Activated CD4-positive, alpha-beta memory T cell treated with anti-CD3 and anti-CD28 coated beads for 36 hours (primary cell): ENCODE data around the gene PRDX3. TPM values are rescaled to one million over a fixed set of nuclear protein-coding genes. Genes with fewer than 3 reads are reported as not detected.
"Not testable (repeated sequence)": the region's sequence is repeated elsewhere in the genome, so short reads cannot be mapped to it uniquely, and the experiment has no call there.

Source experiments
- CTCF ChIA-PET: fragments of 350-600 bp; sonication (Branson Sonifier 250); formaldehyde crosslinking; loops from one replicate; lab custom pipeline; 2021; ENCODE audit warnings: antibody characterized with exemption, inconsistent platforms; lab: Charles Lee
- POLR2A ChIA-PET: fragments of 350-600 bp; sonication (Branson Sonifier 250); formaldehyde crosslinking; loops from one replicate; lab custom pipeline; 2021; ENCODE audit warnings: antibody characterized with exemption; lab: Charles Lee
- DNase-seq: peaks from one replicate; pipeline ENCODE4 v3.0.0-alpha.2; 2020
- H3K27ac Mint-ChIP-seq: one replicate; pipeline ENCODE4 v1.8.0; 2021; ENCODE audit warnings: mixed read lengths
- H3K27me3 Mint-ChIP-seq: one replicate; pipeline ENCODE4 v1.8.0; 2021; ENCODE audit warnings: mixed read lengths
- H3K36me3 Mint-ChIP-seq: one replicate; pipeline ENCODE4 v1.8.0; 2021; ENCODE audit warnings: mixed read lengths
- H3K4me1 Mint-ChIP-seq: one replicate; pipeline ENCODE4 v1.8.0; 2021; ENCODE audit warnings: low read depth, mixed read lengths
- H3K4me3 Mint-ChIP-seq: one replicate; pipeline ENCODE4 v1.8.0; 2021; ENCODE audit warnings: mild to moderate bottlenecking, mixed read lengths
- H3K9me3 Mint-ChIP-seq: one replicate; pipeline ENCODE4 v1.8.0; 2021; ENCODE audit warnings: mixed read lengths
- intact Hi-C: fragments of 100-400 bp; cut with micrococcal nuclease; formaldehyde crosslinking; loops from one replicate; pipeline ENCODE4 v1.15.1; 2023
- total RNA-seq, 2 experiments: library from RNA; stranded (reverse); gene quantifications; one replicate each; pipeline ENCODE4 v1.2.3, GENCODE V29; 2021

PRDX3 gene
- total RNA-seq, 2 experiments from 2014 or later: 173 to 182 TPM

- Mint-ChIP-seq H3K4me1 (peaks cover 36% of the 10 kb centered on the region), H3K9me3 (no peaks in the 10 kb centered on the region), H3K4me3 (no peak overlapping the region), H3K27ac (no peak overlapping the region), H3K27me3 (no peaks in the 10 kb centered on the region), H3K36me3 (peaks cover 21% of the 10 kb centered on the region)
- POLR2A ChIA-PET: no interaction called here
- no peak for DNase-seq
- intact Hi-C loops: no loop called here
- CTCF ChIA-PET: interaction anchor here (0.9 to 1.4 kb wide), 3 partner anchors 9 to 48 kb away, joined by 3 to 6 read pairs (median 5); partner anchors contain the start of gene GRK5
Measured at GRCh38 chr10:119161680-119162451, 16.7 kb downstream of the PRDX3 start.

GRCh38 chr10:119159332-119159731 is 19.3 kb downstream of the PRDX3 start:
- Mint-ChIP-seq H3K4me1 (peaks cover 20% of the 10 kb centered on the region), H3K9me3 (no peaks in the 10 kb centered on the region), H3K27me3 (no peaks in the 10 kb centered on the region), H3K4me3 (no peak overlapping the region), H3K27ac (no peak overlapping the region), H3K36me3 (peaks cover 35% of the 10 kb centered on the region)
- POLR2A ChIA-PET: no interaction called here
- intact Hi-C loops: no loop called here
- CTCF ChIA-PET: interaction anchor here (1.1 kb wide), 1 partner anchor 48 kb away, joined by 3 read pairs; the partner anchor contains the start of gene GRK5
- no peak for DNase-seq

GRCh38 chr10:119153661-119154060 is 25.0 kb downstream of the PRDX3 start:
- DNase-seq: no peak
- ChIA-PET CTCF (interaction anchor here (1.4 kb wide), 1 partner anchor 7 kb away, joined by 5 read pairs; no protein-coding TSS in a partner anchor), POLR2A (no interaction called here)
- H3K36me3 Mint-ChIP-seq: peaks cover 49% of the 10 kb centered on the region
- no peaks in the 10 kb centered on the region for H3K4me1 Mint-ChIP-seq
- H3K4me3 Mint-ChIP-seq: no peak overlapping the region
- H3K9me3 Mint-ChIP-seq: no peaks in the 10 kb centered on the region
- no peaks in the 10 kb centered on the region for H3K27me3 Mint-ChIP-seq
- intact Hi-C loops: no loop called here
- H3K27ac Mint-ChIP-seq: no peak overlapping the region

- ChIA-PET POLR2A (no interaction called here), CTCF (interaction anchor here (1.4 kb wide), 1 partner anchor 8 kb away, joined by 5 read pairs; no protein-coding TSS in a partner anchor)
- Mint-ChIP-seq H3K27ac (no peak overlapping the region), H3K27me3 (no peaks in the 10 kb centered on the region), H3K4me3 (no peak overlapping the region), H3K9me3 (no peaks in the 10 kb centered on the region), H3K36me3 (peaks cover 48% of the 10 kb centered on the region), H3K4me1 (no peaks in the 10 kb centered on the region)
- DNase-seq: no peak
- intact Hi-C loops: no loop called here
Measured at GRCh38 chr10:119153041-119153440, 25.6 kb downstream of the PRDX3 start.

- H3K27ac Mint-ChIP-seq, H3K9me3 Mint-ChIP-seq, H3K4me3 Mint-ChIP-seq, POLR2A ChIA-PET, DNase-seq, H3K4me1 Mint-ChIP-seq, intact Hi-C loops, H3K27me3 Mint-ChIP-seq: not testable (repeated sequence)
- H3K36me3 Mint-ChIP-seq: peaks cover 43% of the 10 kb centered on the region
- CTCF ChIA-PET: interaction anchor here (0.9 kb wide), 1 partner anchor 48 kb away, joined by 3 read pairs; no protein-coding TSS in a partner anchor
Measured at GRCh38 chr10:119151601-119152000, 27.0 kb downstream of the PRDX3 start.

GRCh38 chr10:119149729-119150128 is 28.9 kb downstream of the PRDX3 start:
- H3K27me3 Mint-ChIP-seq: no peaks in the 10 kb centered on the region
- no peaks in the 10 kb centered on the region for H3K4me1 Mint-ChIP-seq
- no peak overlapping the region for H3K4me3 Mint-ChIP-seq
- no peak overlapping the region for H3K27ac Mint-ChIP-seq
- POLR2A ChIA-PET: no interaction called here
- peaks cover 41% of the 10 kb centered on the region for H3K36me3 Mint-ChIP-seq
- DNase-seq: no peak
- no peaks in the 10 kb centered on the region for H3K9me3 Mint-ChIP-seq
- intact Hi-C loops: no loop called here
- CTCF ChIA-PET: no interaction called here

GRCh38 chr10:119149157-119149556 is 29.5 kb downstream of the PRDX3 start:
- intact Hi-C loops: no loop called here
- POLR2A ChIA-PET: no interaction called here
- H3K4me1 Mint-ChIP-seq: no peaks in the 10 kb centered on the region
- H3K27ac Mint-ChIP-seq: no peak overlapping the region
- peaks cover 36% of the 10 kb centered on the region for H3K36me3 Mint-ChIP-seq
- DNase-seq: no peak
- no peaks in the 10 kb centered on the region for H3K27me3 Mint-ChIP-seq
- no peak overlapping the region for H3K4me3 Mint-ChIP-seq
- no peaks in the 10 kb centered on the region for H3K9me3 Mint-ChIP-seq
- CTCF ChIA-PET: interaction anchor here (0.6 to 1.5 kb wide), 2 partner anchors 9 to 354 kb away, joined by 3 to 4 read pairs; no protein-coding TSS in a partner anchor

GRCh38 chr10:119143657-119144056 is 35.0 kb downstream of the PRDX3 start:
- peaks cover 27% of the 10 kb centered on the region for H3K36me3 Mint-ChIP-seq
- H3K4me1 Mint-ChIP-seq: peaks cover 6% of the 10 kb centered on the region
- H3K4me3 Mint-ChIP-seq: no peak overlapping the region
- ChIA-PET POLR2A (no interaction called here), CTCF (no interaction called here)
- no peak for DNase-seq
- H3K9me3 Mint-ChIP-seq: no peaks in the 10 kb centered on the region
- intact Hi-C loops: no loop called here
- no peaks in the 10 kb centered on the region for H3K27me3 Mint-ChIP-seq
- H3K27ac Mint-ChIP-seq: no peak overlapping the region

- no peak for DNase-seq
- ChIA-PET POLR2A (no interaction called here), CTCF (interaction anchor here (1.5 kb wide), 1 partner anchor 8 kb away, joined by 4 read pairs; no protein-coding TSS in a partner anchor)
- Mint-ChIP-seq H3K27ac (no peak overlapping the region), H3K4me3 (no peak overlapping the region), H3K36me3 (peaks cover 20% of the 10 kb centered on the region), H3K4me1 (peaks cover 8% of the 10 kb centered on the region), H3K27me3 (no peaks in the 10 kb centered on the region), H3K9me3 (no peaks in the 10 kb centered on the region)
- intact Hi-C loops: no loop called here
Measured at GRCh38 chr10:119140603-119141245, 37.9 kb downstream of the PRDX3 start.

- intact Hi-C loops: loop anchor here (1.0 kb wide), 1 partner anchor 59 kb away; no protein-coding TSS in a partner anchor
Measured at GRCh38 chr10:119139464-119140067, 39.0 kb downstream of the PRDX3 start.

GRCh38 chr10:119138346-119139306 is 40.0 kb downstream of the PRDX3 start:
- Mint-ChIP-seq H3K4me1 (peaks cover 23% of the 10 kb centered on the region), H3K27ac (no peak overlapping the region), H3K36me3 (peaks cover 27% of the 10 kb centered on the region), H3K4me3 (no peak overlapping the region), H3K9me3 (no peaks in the 10 kb centered on the region), H3K27me3 (no peaks in the 10 kb centered on the region)
- POLR2A ChIA-PET: interaction anchor here (0.8 kb wide), 1 partner anchor 59 kb away, joined by 3 read pairs; no protein-coding TSS in a partner anchor
- CTCF ChIA-PET: interaction anchor here (0.6 to 1.5 kb wide), 2 partner anchors 20 to 307 kb away, joined by 3 to 4 read pairs; no protein-coding TSS in a partner anchor
- no peak for DNase-seq
- intact Hi-C loops: loop anchor here (1.0 kb wide), 1 partner anchor 60 kb away; no protein-coding TSS in a partner anchor

More at GRCh38 chr10:119139464-119140067, 39.0 kb downstream of the PRDX3 start:
- no peaks in the 10 kb centered on the region for H3K27me3 Mint-ChIP-seq
- POLR2A ChIA-PET: no interaction called here
- peak overlapping the region; percentile 39 for H3K27ac Mint-ChIP-seq
- no peaks in the 10 kb centered on the region for H3K9me3 Mint-ChIP-seq
- peak; percentile 74 for DNase-seq
- CTCF ChIA-PET: interaction anchor here (1.1 to 1.5 kb wide), 3 partner anchors 9 to 306 kb away, joined by 3 to 4 read pairs (median 4); no protein-coding TSS in a partner anchor
- peaks cover 24% of the 10 kb centered on the region for H3K36me3 Mint-ChIP-seq
- peaks cover 17% of the 10 kb centered on the region for H3K4me1 Mint-ChIP-seq
- H3K4me3 Mint-ChIP-seq: no peak overlapping the region
